ENCODE data around the gene RBMS2.
"Not testable (repeated sequence)": the region's sequence is repeated elsewhere in the genome, so short reads cannot be mapped to it uniquely, and the experiment has no call there.

Gene RBMS2

DNA sequence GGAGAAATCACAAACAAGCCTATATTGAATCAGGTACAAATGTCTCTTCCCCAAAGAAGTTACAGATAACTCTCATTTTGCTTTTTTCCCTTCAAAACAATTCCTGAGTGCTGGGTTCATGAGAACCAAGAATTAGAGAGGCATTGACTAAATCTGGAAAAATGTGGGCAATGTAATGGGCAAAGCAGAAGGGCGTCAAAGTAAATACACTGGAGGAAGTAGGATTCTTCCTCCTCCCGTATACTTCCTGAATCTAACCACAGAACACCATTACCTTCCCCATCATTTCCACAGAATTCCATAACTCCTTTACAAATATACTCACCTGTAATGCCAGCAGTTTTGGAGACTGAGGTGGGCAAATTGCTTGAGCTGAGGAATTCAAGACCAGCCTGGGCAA lies 3.0 kb upstream of the RBMS2 start:
- no peak for DNase-seq

DNA sequence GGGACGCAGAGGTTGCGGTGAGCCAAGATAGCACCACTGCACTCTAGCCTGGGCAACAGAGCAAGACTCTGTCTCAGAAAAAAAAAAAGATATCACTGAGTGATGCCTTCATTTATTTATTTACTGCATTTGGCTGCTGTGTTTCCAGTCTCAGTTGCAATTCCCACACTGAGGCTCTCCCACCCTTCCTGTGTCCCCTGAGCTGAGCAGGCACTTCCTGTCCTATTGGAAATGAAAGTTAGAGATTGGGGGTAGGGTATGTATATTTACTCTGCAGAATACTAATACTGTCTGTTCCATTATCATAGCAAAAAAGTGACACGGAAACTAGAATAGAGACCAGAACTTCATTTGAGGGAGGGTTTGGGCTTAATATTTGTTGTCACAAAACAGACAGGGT lies 1.6 kb upstream of the RBMS2 start:
- DNase-seq: no peak

DNA sequence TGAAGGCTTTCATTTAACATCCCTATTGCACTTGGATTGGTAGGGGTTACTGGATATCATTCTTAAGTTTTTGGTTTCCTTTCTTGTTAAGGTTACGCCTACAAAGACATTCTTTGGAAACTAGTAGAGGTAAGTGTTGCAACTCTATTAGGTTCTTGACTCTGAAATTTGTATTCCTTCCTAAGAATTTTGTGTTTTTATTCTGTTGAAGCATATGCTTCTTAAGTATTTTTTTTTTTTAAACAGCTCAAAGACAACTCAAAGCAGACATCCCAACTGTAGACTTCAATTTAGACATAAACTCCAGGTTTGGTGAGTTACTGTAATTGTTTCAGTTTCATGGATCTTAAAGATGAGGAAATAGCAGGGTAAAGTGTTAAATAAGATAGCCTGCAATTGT lies 1.1 kb upstream of the RBMS2 start:
- DNase-seq: no peak

DNA sequence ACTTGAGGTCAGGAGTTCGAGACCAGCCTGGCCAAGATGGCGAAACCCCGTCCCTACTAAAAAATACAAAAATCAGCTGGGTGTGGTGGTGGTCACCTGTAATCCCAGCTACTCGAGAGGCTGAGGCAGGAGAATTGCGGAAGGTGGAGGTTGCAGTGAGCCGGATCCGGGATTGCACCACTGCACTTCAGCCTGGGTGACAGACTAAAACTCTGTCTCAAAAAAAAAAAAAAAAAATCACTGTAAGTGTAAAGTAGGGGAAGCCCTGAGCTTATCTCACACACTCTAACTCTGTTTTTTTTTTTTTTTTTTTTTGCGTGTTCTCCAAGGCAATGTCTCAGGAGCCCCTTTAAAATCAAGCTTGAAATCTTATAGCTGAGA lies 421 bp upstream of the RBMS2 start:
- no peak for DNase-seq

GRCh38 chr12:56522411-56523193 lies 982 bp downstream of the RBMS2 start:
- no peak for DNase-seq

DNA sequence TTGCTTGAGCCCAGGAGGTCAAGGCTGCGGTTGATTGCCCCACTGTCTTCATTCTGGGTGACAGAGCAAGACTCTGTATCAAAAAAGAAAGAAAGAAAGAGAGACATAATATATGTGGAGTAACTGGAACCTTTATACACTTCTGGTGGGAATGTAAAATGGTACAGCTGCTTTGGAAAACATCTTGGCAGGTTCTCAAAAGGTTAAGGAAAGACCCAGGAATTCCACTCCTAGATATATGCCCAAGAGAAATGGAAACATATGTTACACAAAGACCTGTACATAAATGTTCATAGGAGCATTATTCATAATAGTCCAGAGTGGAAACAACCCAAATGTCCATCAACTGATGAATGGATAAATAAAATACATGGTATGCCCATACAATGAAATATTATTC lies 7.2 kb downstream of the RBMS2 start:
- DNase-seq: no peak

- DNase-seq: no peak
These were observed 8.0 kb downstream of the RBMS2 start for GRCh38 chr12:56529656-56530055.

GRCh38 chr12:56530390-56531055 lies 8.9 kb downstream of the RBMS2 start:
- DNase-seq: no peak

- DNase-seq: no peak
These were observed 15.9 kb downstream of the RBMS2 start for GRCh38 chr12:56537546-56537945.

DNA sequence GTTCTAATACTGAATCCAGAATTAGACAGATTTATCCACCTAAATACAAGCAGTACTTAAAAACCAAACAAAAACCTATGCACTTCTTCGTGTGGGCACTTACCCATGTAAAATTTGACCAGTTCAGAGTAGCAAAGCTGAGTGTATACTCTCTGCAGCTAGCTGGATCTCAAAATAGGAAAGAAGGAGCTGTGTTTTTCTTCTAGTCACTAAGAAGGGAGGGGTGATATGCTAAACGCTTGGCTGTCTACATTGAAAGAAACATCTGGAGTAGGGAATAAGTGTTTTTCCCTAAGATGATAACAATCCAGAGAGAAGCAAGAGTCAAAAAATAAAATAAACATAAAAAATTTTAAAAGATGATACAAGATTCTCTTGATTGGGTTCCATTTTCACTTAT lies 20.0 kb downstream of the RBMS2 start:
- no peak for DNase-seq

DNA sequence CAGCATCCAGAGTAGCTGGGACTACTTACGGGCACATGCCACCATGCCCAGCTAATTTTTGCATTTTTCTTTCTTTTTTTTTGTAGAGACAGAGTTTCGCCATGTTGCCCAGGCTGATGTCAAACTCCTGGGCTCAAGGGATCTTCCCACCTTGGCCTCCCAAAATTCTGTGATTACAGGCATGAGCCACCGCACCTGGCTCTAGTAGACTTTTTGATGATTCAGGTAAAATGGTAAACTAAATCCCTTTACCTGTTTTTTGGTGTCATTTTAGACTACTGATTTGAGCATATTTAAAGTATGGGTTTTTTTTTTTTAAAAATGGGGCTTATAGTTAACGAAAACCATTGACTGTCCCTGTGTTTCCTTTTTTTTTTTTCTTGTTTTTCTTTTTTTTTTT lies 20.5 kb downstream of the RBMS2 start:
- no peak for DNase-seq

- DNase-seq: no peak
These were observed 23.5 kb downstream of the RBMS2 start for GRCh38 chr12:56545023-56545604.

GRCh38 chr12:56546680-56547079 lies 25.1 kb downstream of the RBMS2 start:
- DNase-seq: no peak

DNA sequence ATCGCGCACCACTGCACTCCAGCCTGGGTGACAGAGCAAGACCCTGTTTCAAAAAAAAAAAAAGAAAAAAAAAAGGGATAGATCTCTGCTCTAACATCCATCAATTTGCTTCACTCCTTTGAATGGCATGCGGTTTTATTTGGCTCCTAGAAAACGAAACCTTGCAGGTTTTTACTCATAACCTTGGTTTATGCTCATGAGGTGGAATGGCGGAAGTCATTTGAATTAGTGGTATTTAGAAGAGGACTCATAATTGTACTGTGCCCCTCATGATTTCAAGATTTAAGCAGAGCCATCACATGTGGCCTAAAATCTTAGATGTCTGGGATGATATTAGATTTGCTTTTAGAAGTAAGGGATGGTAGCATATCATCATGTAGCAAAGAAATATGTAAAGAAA lies 29.4 kb downstream of the RBMS2 start:
- DNase-seq: no peak

DNA sequence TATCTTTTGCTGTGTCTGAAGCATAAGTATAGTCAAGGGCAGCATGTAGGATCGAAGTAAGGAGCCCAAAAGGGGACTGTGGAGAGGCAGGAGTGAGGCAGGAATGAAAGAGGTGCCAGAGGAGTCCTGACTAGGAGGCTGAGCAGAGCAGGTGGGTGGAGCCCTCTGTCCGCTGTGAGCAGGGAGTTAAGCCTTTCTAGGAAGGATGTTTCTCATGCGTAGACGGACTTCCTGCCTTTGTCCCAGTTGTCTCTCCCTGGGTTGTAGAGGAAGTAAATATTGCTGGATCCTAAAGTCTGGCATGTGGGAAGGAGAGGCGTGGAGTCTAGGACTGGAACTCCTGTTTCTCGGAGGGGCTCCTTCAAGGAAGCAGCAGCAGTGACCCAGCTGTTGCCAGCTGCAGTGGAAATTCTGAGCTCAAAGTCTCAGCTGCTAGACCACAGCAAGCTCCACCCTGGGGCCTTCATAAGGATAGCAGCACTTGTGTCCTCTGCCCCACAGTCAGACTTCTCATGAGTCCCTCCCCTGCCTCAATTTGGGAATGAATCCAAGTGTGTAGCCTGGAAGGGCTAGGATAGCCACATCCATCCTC lies 44.0 kb downstream of the RBMS2 start:
- no peak for DNase-seq

DNA sequence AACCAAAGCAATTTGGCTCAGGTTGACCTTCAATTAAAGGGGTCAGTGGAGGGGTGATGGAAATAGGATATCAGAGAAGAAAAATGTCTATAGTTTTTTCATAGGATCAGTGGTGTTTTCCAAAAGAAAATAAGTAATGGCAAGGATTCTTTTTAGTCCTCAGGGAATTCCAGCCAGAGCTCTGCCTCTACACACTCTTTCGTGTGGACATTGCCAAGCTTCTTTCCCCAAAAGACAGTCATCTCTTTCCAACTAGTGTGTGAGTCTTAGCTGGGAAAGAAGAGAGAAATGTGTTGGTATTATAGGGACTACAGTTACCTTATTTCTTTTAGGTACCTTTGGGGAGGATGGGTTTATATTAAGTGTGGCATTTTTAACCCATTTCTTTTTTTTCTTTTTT lies 46.5 kb downstream of the RBMS2 start:
- DNase-seq: no peak

GRCh38 chr12:56571121-56571520 lies 49.5 kb downstream of the RBMS2 start:
- no peak for DNase-seq

DNA sequence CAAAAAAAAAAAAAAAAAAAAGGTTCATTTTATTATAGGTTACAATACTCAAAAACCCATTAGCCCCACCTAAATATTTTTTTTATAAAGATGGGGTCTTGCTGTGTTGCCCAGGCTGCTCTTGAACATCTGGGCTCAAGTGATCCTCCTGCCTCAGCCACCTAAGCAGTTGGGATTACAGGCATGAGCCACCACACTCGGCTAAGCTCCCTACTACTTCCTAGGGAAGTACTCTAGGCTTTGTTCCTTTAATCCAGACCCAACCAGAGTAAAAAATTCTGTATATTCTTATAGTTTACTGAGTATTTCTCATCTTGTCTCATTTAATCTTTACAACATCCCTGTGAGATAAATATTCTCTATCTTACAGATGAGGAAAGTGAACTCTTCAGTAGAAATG lies 50.7 kb downstream of the RBMS2 start:
- DNase-seq: no peak

- DNase-seq: no peak
These were observed 52.6 kb downstream of the RBMS2 start for GRCh38 chr12:56574210-56574609.

DNA sequence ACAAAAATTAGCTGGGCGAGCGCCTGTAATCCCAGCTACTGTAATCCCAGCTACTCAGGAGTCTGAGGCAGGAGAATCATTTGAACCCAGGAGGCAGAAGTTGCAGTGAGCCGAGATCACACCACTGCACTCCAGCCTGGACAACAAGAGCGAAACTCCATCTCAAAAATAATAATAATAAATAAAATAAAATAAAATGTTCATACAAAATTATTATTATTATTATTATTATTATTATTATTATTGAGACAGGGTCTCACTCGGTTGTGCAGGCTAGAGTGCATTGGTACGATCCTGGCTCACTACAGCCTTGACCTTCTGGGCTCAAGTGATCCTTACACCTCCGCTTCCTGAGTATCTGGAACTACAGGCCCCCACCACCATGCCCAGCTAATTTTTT lies 55.6 kb downstream of the RBMS2 start:
- not testable (repeated sequence) for DNase-seq

- no peak for DNase-seq
These were observed 57.4 kb downstream of the RBMS2 start for GRCh38 chr12:56578983-56579546.

- DNase-seq: no peak
These were observed 60.0 kb downstream of the RBMS2 start for GRCh38 chr12:56581418-56582145.

DNA sequence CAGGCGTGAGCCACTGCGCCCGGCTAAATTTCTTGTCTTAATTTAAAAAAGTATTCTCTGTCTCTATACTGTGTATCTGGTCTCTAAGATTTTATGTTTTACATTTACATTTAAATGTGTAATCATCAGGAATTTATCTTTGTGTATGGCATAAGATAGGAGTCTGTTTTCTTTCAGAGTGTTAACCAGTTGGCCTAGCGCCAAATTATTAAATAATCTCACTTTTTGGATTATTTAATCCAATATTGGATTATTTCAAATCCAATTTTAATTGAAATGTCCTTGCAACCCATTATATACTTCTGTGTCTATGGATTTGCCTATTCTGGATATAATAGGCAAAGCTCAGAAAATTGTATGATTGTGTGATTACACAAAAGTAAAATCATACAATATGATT lies 63.5 kb downstream of the RBMS2 start:
- DNase-seq: no peak

All from NCI-H2081 (cell line).